ENCODE measurements around the gene UBL3. TPM values are rescaled to one million over a fixed set of nuclear protein-coding genes. Genes with fewer than 3 reads are reported as not detected.

The UBL3 gene
- total RNA-seq, 1 experiment from 2014 or later = 12.0 TPM

DNA sequence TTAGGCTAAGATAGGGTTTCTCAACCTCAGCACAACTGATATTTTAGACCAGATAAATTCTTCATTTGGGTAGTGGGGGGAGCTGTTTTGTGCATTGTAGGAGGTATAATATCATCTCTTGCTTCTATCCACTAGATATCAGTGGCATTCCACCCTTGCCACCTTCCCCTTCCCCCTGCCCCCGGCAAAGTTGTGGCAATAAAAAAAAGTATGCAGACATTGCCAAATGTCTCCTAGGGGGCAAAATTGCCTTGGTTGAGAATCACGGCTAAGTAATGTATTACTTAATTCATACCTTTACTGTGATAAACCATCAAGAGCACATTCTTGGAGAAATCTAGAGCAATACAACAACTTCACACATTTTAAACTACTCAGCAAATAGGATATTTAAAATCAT, 51.4 kb downstream of the UBL3 start:
- DNase-seq (ENCODE audit: low spot score) = no peak
- Histone ChIP-seq H3K27me3 (replicated peaks; ENCODE audit: insufficient read depth, low read depth, low read length, poor library complexity) (no peaks in the 10 kb centered on the region), H3K4me1 (ENCODE audit: insufficient read depth, low read length, poor library complexity, severe bottlenecking) (no peaks in the 10 kb centered on the region), H3K9me3 (ENCODE audit: low read depth, low read length, poor library complexity, severe bottlenecking) (no peaks in the 10 kb centered on the region), H3K27ac (ENCODE audit: low read depth, low read length, poor library complexity, severe bottlenecking) (no peak overlapping the region), H3K36me3 (ENCODE audit: insufficient read depth, low read length, poor library complexity, severe bottlenecking) (no peaks in the 10 kb centered on the region), H3K4me3 (ENCODE audit: low read depth, low read length, poor library complexity, severe bottlenecking) (no peak overlapping the region)
- ChIA-PET POLR2A (ENCODE audit: low non-redundant PET) (no interaction called here), CTCF (no interaction called here)
- intact Hi-C loops (cut with micrococcal nuclease; ENCODE audit: unreplicated experiment) = no loop called here
- TF ChIP-seq, protein P1, sequence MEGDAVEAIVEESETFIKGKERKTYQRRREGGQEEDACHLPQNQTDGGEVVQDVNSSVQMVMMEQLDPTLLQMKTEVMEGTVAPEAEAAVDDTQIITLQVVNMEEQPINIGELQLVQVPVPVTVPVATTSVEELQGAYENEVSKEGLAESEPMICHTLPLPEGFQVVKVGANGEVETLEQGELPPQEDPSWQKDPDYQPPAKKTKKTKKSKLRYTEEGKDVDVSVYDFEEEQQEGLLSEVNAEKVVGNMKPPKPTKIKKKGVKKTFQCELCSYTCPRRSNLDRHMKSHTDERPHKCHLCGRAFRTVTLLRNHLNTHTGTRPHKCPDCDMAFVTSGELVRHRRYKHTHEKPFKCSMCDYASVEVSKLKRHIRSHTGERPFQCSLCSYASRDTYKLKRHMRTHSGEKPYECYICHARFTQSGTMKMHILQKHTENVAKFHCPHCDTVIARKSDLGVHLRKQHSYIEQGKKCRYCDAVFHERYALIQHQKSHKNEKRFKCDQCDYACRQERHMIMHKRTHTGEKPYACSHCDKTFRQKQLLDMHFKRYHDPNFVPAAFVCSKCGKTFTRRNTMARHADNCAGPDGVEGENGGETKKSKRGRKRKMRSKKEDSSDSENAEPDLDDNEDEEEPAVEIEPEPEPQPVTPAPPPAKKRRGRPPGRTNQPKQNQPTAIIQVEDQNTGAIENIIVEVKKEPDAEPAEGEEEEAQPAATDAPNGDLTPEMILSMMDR (conservative IDR thresholded peaks at IDR 0.05; ENCODE audit: low read depth, low read length) = no peak
- no peak for TF ChIP-seq EZH2 (IDR thresholded peaks at IDR 0.05; ENCODE audit: borderline replicate concordance, low read depth, low read length, poor library complexity, severe bottlenecking)
- BruUV-seq (replicated peaks) = no TSS peak

DNA sequence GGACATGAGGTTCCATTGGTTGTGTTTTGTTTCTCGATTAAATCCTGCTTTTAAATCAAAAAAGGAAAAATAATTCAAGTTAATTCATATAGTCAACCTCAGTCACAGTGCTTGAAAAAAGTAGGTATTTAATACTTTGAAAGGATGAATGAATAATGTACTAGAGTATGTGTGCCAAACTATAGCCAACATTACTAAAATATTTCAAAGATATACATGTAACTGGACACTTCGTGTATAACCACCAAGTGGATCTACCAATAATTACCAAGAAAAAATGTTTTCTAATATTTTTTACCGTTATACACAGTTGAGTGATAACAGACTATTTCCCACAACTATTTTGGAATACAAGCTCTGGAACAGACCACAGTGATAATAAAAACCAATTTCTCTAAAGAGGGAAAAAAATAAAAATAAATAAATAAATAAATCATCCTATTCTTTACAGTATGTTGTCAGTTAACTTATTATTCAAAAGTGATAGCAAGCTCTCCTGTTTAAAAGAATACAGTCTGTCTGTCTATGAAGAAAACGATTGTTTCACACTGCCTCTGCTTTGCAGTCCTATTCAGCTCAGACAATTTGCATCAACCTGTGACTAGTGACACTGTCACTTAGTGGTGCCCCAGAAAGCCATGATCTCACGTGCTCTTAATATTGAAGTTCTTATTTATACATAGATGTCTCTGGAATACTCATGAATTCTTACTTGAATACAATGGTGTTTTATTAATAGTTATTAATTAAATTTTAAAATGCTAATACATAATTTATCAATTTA, 58.2 kb downstream of the UBL3 start:
- no peaks in the 10 kb centered on the region for H3K9me3 ChIP-seq (ENCODE audit: low read depth, low read length, poor library complexity, severe bottlenecking)
- H3K4me3 ChIP-seq (ENCODE audit: low read depth, low read length, poor library complexity, severe bottlenecking) = no peak overlapping the region
- POLR2A ChIA-PET (ENCODE audit: low non-redundant PET) = no interaction called here
- H3K27me3 ChIP-seq (replicated peaks; ENCODE audit: insufficient read depth, low read depth, low read length, poor library complexity) = no peaks in the 10 kb centered on the region
- no peaks in the 10 kb centered on the region for H3K4me1 ChIP-seq (ENCODE audit: insufficient read depth, low read length, poor library complexity, severe bottlenecking)
- no peak overlapping the region for H3K27ac ChIP-seq (ENCODE audit: low read depth, low read length, poor library complexity, severe bottlenecking)
- intact Hi-C loops (cut with micrococcal nuclease; ENCODE audit: unreplicated experiment) = no loop called here
- no peak for DNase-seq (ENCODE audit: low spot score)
- no peaks in the 10 kb centered on the region for H3K36me3 ChIP-seq (ENCODE audit: insufficient read depth, low read length, poor library complexity, severe bottlenecking)
- TF ChIP-seq, protein P1 (conservative IDR thresholded peaks at IDR 0.05; ENCODE audit: low read depth, low read length) = no peak
- TF ChIP-seq EZH2 (IDR thresholded peaks at IDR 0.05; ENCODE audit: borderline replicate concordance, low read depth, low read length, poor library complexity, severe bottlenecking) = no peak
- no TSS peak for BruUV-seq (replicated peaks)
- CTCF ChIA-PET = interaction anchor here (0.9 kb wide), 1 partner anchor 21 kb away, joined by 4 read pairs; no protein-coding TSS in a partner anchor

DNA sequence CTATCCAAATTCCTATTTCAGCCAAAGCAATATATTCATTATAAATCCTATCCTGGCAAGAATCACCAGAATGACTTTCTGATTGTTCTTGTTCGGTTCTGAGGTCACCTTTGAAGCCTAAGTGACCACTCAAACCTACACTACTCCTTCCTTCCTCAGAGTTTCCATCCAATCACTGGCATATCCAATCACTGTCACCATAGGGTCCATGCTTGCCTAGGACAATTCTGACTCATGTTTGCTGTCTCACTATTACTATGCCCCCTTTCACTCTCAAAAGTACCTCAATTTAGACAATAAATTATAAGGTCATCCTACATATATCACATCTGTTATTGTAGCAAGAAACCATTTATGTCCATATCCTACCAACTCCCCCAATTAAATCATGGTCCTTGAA, 58.9 kb downstream of the UBL3 start:
- intact Hi-C loops (cut with micrococcal nuclease; ENCODE audit: unreplicated experiment) = no loop called here
- Histone ChIP-seq H3K27me3 (replicated peaks; ENCODE audit: insufficient read depth, low read depth, low read length, poor library complexity) (no peaks in the 10 kb centered on the region), H3K9me3 (ENCODE audit: low read depth, low read length, poor library complexity, severe bottlenecking) (no peaks in the 10 kb centered on the region), H3K4me3 (ENCODE audit: low read depth, low read length, poor library complexity, severe bottlenecking) (no peak overlapping the region), H3K27ac (ENCODE audit: low read depth, low read length, poor library complexity, severe bottlenecking) (no peak overlapping the region), H3K36me3 (ENCODE audit: insufficient read depth, low read length, poor library complexity, severe bottlenecking) (no peaks in the 10 kb centered on the region), H3K4me1 (ENCODE audit: insufficient read depth, low read length, poor library complexity, severe bottlenecking) (no peaks in the 10 kb centered on the region)
- ChIA-PET POLR2A (ENCODE audit: low non-redundant PET) (no interaction called here), CTCF (no interaction called here)
- DNase-seq (ENCODE audit: low spot score) = no peak
- BruUV-seq (replicated peaks) = no TSS peak
- TF ChIP-seq, protein P1 (conservative IDR thresholded peaks at IDR 0.05; ENCODE audit: low read depth, low read length) = no peak
- no peak for TF ChIP-seq EZH2 (IDR thresholded peaks at IDR 0.05; ENCODE audit: borderline replicate concordance, low read depth, low read length, poor library complexity, severe bottlenecking)

Data from A673 (cell line).